ENCODE data around the gene CABP1. TPM values are rescaled to one million over a fixed set of nuclear protein-coding genes. Genes with fewer than 3 reads are reported as not detected.
"Not testable (repeated sequence)": the region's sequence is repeated elsewhere in the genome, so short reads cannot be mapped to it uniquely, and the experiment has no call there.

The CABP1 gene
- 3.5 and 7.0 TPM in 2 replicates for total RNA-seq (2014; rRNA removed; shearing (Covaris generic))

DNA sequence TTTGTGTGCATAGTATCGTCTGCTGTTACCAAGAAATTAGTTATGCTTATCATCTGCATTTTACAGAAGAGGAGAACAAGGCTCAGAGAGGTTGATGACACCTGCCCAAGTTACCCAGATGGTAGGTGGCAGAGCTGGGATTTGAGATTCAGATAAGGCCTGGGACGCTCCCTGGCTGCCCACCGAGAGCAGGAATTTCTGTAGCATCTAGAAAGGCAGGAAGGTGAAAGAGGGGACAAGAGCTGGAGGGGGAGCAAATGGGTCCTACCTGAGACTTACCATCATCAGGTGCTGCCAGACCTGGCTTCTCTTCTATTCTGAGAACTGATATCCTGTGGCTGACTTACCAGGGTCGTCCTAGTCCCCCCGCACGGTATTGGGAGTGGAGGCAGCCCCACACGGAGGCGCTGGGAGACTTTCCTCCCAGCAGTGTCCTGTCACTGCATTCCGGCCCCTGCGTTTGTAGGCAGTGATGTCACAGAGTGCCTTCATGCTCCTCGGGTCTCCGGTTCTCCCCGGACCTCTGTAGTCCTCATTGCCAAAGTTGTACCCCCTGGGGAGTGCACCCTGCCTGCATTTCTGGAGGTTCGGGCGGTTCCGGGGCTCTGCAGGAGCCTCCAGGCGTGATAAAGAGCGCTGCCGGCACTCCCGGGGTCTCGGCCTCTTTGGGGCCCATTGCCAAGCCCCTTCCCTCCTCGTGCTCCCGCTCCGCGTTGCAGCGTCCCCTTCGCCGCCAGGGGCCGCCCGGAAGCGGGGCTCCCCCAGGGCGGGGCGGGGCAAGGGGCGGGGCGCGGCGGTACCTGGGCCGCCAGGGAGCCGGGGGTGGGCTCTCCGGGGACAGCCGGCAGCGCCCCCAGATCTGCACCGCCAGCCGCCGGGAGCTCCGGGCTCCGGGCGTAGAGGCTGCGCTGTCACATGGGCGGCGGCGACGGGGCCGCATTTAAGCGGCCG lies at the start of gene CABP1:
CABP1 (plus strand) TSS at position 856 of the 951 bp plus-strand sequence; CDS start at position 916, 60 bp downstream.
- DNase-seq (ENCODE audit: low spot score), result peak; percentile 33

- peak; percentile 34 for DNase-seq (ENCODE audit: low spot score)
Observed at GRCh38 chr12:120590741-120591407, 49.6 kb upstream of the CABP1 start.

DNA sequence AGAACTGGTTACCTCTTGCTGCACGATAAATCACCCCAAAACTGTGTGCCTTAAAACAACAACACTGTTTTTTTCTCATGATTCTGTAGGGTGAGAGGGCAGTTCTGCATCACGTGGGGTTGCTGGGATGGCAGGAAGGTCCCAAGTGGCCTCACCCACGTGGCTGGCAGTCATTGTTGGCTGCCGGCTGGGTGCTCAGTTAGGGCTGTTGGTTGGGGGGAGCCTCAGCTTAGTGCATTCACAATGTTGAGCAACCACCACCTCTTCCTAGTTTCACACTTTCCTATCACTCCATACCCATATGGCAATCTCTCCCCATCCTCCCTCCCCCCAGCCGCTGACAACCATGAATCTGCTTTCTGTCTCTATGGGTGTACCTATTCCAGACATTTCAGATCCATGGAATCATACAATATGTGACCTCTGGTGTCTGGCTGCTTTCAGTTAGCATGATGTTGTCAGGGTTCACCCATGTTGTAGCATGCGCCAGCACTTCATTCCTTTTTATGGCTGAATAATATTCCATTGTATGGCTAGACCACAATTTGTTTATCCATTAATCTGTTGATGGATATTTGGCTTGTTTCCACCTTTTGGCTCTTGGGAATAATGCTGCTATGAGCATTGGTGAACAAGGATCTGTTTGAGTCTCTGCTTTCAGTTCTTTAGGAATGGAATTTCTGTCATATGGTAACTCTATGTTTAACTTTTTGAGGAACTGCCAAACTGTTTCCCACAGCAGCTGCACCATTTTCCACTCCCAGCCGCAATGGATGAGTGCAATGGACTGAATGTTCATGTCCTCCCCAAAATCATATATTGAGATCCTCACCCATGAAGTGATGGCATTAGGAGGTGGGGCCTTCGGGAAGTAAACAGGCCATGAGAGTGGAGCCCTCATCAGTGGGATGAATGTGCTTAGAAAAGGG lies 48.0 kb upstream of the CABP1 start:
- DNase-seq (ENCODE audit: low spot score), result no peak

DNA sequence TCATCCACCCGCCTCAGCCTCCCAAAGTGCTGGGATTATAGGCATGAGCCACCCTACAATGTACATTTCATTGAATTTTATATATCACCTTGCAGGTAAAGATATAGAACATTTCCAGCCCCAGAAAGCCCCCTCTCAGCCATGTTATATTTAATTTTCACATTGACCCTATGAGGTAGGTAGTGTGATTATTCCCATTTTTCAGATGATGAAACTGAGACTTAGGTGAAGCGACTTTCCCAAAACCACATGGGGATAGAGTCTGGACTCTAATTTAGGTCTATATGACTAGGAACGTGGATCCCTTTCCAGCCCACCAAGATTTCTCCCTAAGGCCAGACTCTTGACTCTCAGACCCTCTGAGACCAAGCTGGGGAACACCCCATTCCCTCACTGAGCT lies 43.5 kb upstream of the CABP1 start:
- no peak for DNase-seq (ENCODE audit: low spot score)

DNA sequence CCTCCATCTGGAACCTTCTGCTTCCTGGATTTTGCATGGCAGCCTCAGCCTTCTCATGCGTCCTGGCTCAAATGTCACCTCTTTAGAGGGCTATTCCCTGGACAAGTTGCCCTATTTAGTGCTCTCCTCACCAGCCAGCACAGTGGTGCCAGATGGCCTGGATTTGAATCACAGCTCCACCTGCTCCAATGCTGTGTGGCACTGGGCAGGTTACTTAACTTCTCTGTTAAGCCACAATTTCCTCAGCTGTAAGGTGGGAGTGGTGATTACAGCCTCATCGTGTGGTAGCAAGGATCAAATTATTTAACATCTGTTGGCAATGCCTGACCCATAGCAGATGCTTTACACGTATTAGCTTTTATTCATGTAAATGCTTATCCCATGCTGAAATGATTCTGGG lies 42.6 kb upstream of the CABP1 start:
- no peak for DNase-seq (ENCODE audit: low spot score)

GRCh38 chr12:120598674-120599463 lies 41.6 kb upstream of the CABP1 start:
- DNase-seq (ENCODE audit: low spot score), result no peak

GRCh38 chr12:120599672-120600552 lies 40.5 kb upstream of the CABP1 start:
- no peak for DNase-seq (ENCODE audit: low spot score)

DNA sequence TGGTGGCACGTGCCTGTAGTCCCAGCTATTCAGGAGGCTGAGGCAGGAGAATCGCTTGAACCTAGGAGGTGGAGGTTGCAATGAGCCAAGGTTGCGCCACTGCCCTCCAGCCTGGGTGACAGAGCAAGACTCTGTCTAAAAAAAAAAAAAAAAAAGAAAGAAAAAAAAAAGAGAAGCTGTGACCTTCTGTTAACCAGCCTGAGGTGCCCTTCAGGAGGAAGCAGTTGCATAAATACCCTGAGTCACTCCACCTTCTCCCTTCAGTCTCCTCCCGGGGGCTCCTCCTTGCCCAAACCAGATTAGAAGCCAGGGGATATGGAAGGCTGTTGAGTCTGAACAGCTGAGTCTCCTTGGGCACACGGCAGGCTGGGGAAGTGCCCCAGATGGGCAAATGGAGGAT lies 38.0 kb upstream of the CABP1 start:
- not testable (repeated sequence) for DNase-seq (ENCODE audit: low spot score)

DNA sequence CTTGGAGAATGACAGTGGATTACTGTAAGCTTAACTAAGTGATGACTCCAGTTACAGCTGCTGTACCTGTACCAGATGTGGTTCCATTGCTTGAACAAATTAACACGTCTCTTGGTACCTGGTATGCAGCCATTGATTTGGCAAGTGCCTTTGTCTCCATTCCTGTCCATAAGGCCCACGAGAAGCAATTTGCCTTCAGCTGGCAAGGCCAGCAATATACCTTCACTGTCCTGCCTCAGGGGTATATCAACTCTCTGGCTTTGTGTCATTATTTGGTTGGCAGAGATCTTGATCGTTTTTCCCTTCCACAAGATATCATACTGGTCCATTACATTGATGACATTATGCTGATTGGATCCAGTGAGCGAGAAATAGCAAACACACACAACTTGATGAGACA lies 29.9 kb upstream of the CABP1 start:
- no peak for DNase-seq (ENCODE audit: low spot score)

- DNase-seq (ENCODE audit: low spot score), result not testable (repeated sequence)
Observed at GRCh38 chr12:120611534-120611933, 28.9 kb upstream of the CABP1 start.

DNA sequence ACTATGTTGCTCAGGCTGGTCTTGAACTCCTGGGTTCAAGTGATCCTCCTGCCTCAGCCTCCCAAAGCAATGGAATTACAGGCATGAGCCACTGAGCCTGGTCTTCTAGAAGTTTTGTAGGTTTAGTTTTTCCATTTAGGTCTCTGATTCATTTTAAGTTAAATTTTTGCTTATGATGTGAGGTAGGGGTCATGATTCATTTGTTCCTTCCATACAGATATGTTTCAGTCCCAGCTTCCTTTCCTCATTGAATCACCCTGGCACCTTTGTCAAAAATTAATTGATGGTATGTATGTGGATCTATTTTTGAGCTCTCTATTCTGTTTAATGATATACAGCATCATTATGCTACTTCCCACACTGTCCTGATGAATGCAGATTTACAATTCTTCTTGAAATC lies 25.6 kb upstream of the CABP1 start:
- no peak for DNase-seq (ENCODE audit: low spot score)

DNA sequence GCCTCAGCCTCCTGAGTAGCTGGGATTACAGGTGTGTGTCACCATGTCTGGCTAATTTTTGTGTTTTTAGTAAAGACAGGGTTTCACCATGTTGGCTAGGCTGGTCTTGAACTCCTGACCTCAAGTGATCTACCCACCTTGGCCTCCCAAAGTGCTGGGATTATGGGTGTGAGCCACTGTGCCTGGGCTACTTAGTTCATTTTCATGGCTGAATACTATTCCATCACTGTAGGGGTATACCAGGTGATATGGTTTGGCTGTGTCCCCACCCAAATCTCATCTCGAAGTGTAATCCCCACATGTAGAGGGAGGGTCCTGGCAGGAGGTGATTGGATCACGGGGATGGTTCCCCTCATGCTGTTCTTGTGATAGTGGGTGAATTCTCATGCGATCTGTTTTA lies 23.2 kb upstream of the CABP1 start:
- DNase-seq (ENCODE audit: low spot score), result not testable (repeated sequence)

DNA sequence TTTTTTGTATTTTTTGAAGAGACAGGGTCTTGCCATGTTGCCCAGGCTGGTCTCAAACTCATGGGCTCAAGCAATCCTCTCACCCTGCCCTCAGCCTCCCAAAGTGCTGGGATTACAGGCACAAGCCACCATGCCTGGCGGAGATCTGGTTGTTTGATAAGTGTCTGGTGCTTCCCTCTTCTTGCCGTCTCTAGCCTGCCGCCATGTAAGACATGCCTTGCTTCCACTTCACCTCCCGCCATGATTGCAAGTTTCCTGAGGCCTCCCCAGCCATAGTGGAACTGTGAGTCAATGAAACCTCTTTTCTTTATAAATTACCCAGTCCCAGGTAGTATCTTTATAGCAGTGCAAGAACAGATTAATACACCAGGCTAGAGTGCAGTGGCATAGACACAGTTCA lies 22.7 kb upstream of the CABP1 start:
- DNase-seq (ENCODE audit: low spot score), result not testable (repeated sequence)

DNA sequence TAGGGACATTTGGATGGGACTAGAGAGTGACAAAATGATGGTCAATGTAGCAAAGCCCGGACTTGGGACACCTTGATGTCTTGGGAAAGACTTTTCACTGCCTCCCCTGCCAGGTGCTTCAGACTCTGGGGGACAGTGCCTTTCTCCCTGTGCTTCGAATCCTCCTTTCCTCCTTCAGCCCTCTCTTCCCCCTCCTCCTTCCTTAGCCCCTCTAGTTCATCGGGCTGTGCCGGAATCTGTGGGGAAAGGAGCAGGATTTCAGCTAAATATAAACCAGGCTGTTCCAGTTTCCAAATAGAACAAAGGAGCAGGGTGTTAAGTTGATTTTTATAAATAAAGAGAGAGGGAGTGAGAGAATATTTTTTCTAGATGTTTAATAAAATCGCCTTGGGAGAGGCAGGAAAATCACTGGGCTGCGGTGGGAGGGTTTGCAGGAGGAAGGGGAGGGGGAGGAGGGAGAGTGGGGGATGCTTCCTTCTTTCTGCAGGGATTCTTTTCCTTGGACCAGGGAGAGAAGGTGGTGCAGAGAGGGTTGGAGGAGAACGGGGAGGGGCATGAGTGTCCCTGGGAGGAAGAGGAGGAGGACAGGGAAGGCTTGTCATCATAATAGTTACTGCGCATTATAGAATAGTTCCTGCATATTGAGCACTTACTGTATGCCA lies 21.3 kb upstream of the CABP1 start:
- DNase-seq (ENCODE audit: low spot score), result no peak

DNA sequence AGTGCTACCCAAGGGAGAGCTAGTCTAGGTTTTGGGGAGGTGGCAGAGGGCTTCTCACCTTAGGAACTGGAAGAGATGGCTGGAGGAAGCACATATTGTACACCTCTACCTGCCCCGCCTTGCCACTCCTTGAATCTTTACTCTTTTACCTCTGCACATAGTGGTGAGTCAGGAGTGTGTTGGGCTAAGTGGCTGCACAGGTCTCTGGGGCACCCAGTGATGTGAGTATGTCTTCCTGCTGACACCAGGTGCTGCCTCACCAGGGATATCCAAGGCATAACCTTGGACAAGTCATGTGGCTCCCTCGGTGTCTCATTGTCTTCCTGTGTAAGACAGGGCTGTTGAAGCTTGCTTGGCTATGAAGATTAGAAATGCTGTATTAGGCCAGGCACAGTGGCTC lies 19.8 kb upstream of the CABP1 start:
- peak; percentile 54 for DNase-seq (ENCODE audit: low spot score)

GRCh38 chr12:120625557-120626419 lies 14.6 kb upstream of the CABP1 start:
- DNase-seq (ENCODE audit: low spot score), result no peak

- DNase-seq (ENCODE audit: low spot score), result peak; percentile 37
Observed at GRCh38 chr12:120628919-120629318, 11.5 kb upstream of the CABP1 start.

All from HT-29 (cell line).